ENCODE results near the gene SRGAP1. TPM values are rescaled to one million over a fixed set of nuclear protein-coding genes. Genes with fewer than 3 reads are reported as not detected.

Gene SRGAP1
- total RNA-seq, 1 experiment from 2014 or later: 26.8 TPM

GRCh38 chr12:63880742-63881263 lies 36.3 kb downstream of the SRGAP1 start:
- TF ChIP-seq POLR2AphosphoS5 (IDR thresholded peaks at IDR 0.05; ENCODE audit: low read depth, low read length) (no peak), TCF7L2 (IDR thresholded peaks at IDR 0.05; ENCODE audit: low read depth, low read length) (no peak), CTCF (IDR thresholded peaks at IDR 0.05) (no peak), SIN3A (IDR thresholded peaks at IDR 0.05; ENCODE audit: borderline replicate concordance, insufficient read depth, low read depth, low read length) (no peak), REST (IDR thresholded peaks at IDR 0.05; ENCODE audit: insufficient read depth in 1 of 2, low read depth in 2 of 2, low read length in 1 of 2) (no peak)
- POLR2A ChIA-PET: no interaction called here
- in situ Hi-C loops (cut with HindIII; ENCODE audit: low pct_unique_long_range_greater_than_20kb, low sequenced_read_pairs): no loop called here

GRCh38 chr12:63882844-63883243 lies 38.3 kb downstream of the SRGAP1 start:
- Histone ChIP-seq H3K36me3 (ENCODE audit: control insufficient read depth, insufficient read depth, low read length) (no peaks in the 10 kb centered on the region), H3K4me3 (ENCODE audit: low read depth in 2 of 2, low read length in 2 of 2) (no peak overlapping the region), H3K4me1 (ENCODE audit: control insufficient read depth, insufficient read depth, low read length) (peaks cover 15% of the 10 kb centered on the region), H3K9me3 (ENCODE audit: control insufficient read depth, insufficient read depth, low read depth, low read length) (no peaks in the 10 kb centered on the region), H3K27me3 (ENCODE audit: control insufficient read depth, insufficient read depth, low read length) (no peaks in the 10 kb centered on the region), H3K27ac (ENCODE audit: low read length) (peak overlapping the region; percentile 52; the same call in 1 of the 2 replicates)
- ATAC-seq (peak; percentile 36; the same call in 1 of the 2 replicates), DNase-seq (ENCODE audit: low read depth, low spot score) (no peak)
- CTCF ChIA-PET: interaction anchor here (0.6 kb wide), 1 partner anchor 60 kb away, joined by 3 read pairs; no protein-coding TSS in a partner anchor
- BruUV-seq (replicated peaks): no TSS peak
- TF ChIP-seq REST (IDR thresholded peaks at IDR 0.05; ENCODE audit: insufficient read depth in 1 of 2, low read depth in 2 of 2, low read length in 1 of 2) (no peak), TCF7L2 (IDR thresholded peaks at IDR 0.05; ENCODE audit: low read depth, low read length) (no peak), POLR2AphosphoS5 (IDR thresholded peaks at IDR 0.05; ENCODE audit: low read depth, low read length) (no peak)
- intact Hi-C loops (cut with micrococcal nuclease; ENCODE audit: unreplicated experiment): no loop called here
- in situ Hi-C loops (cut with HindIII; ENCODE audit: low pct_unique_long_range_greater_than_20kb, low sequenced_read_pairs): no loop called here
- POLR2A ChIA-PET: no interaction called here

More at GRCh38 chr12:63880742-63881263, 36.3 kb downstream of the SRGAP1 start:
- no peaks in the 10 kb centered on the region for H3K9me3 ChIP-seq (ENCODE audit: control insufficient read depth, insufficient read depth, low read depth, low read length)
- DNase-seq (ENCODE audit: low read depth, low spot score) (no peak), ATAC-seq (peak; percentile 45)
- CTCF ChIA-PET: no interaction called here
- H3K27ac ChIP-seq (ENCODE audit: low read length): peak overlapping the region; percentile 19; the same call in 1 of the 2 replicates
- no TSS peak for BruUV-seq (replicated peaks)
- H3K4me1 ChIP-seq (ENCODE audit: control insufficient read depth, insufficient read depth, low read length): peaks cover 31% of the 10 kb centered on the region
- no peaks in the 10 kb centered on the region for H3K27me3 ChIP-seq (ENCODE audit: control insufficient read depth, insufficient read depth, low read length)
- intact Hi-C loops (cut with micrococcal nuclease; ENCODE audit: unreplicated experiment): no loop called here
- no peaks in the 10 kb centered on the region for H3K36me3 ChIP-seq (ENCODE audit: control insufficient read depth, insufficient read depth, low read length)
- H3K4me3 ChIP-seq (ENCODE audit: low read depth in 2 of 2, low read length in 2 of 2): no peak overlapping the region
